ENCODE measurements around the gene MSANTD3. TPM values are rescaled to one million over a fixed set of nuclear protein-coding genes. Genes with fewer than 3 reads are reported as not detected.

MSANTD3 gene
- total RNA-seq, 4 donors from 2014 or later, result 16.4 to 38.8 (median 18.2) TPM

GRCh38 chr9:100474082-100474923, 47.4 kb downstream of the MSANTD3 start:
- no peak for TF ChIP-seq CTCF (IDR thresholded peaks at IDR 0.05)
- DNase-seq (ENCODE audit: low spot score), result no peak
- no peak for ATAC-seq (ENCODE audit: low FRiP score)

DNA sequence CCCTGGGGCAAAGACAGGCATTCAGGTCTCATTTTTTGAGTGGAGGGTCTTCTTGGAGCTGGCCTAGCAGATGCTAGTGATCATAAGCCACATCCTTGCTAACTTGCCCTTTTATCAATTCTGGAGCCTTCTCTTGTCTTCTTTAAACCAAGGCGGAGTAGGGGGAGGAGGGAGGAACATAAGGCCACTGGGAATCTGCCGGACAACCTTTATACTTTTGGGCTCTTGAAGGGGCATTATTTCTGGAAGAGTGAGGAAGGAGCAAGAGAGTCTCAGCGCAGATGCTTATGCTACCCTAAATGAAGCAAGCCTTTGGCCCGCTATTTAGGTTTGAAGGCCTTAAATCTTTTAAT, 48.0 kb downstream of the MSANTD3 start:
- ATAC-seq (ENCODE audit: low FRiP score), result no peak
- no peak for DNase-seq (ENCODE audit: low spot score)
- no peak for TF ChIP-seq CTCF (IDR thresholded peaks at IDR 0.05)

GRCh38 chr9:100477241-100477640, 50.3 kb downstream of the MSANTD3 start:
- ATAC-seq (ENCODE audit: low FRiP score) (no peak), DNase-seq (ENCODE audit: low spot score) (no peak)
- TF ChIP-seq CTCF (IDR thresholded peaks at IDR 0.05), result no peak

- ATAC-seq (ENCODE audit: low FRiP score) (no peak), DNase-seq (ENCODE audit: low spot score) (no peak)
- TF ChIP-seq CTCF (IDR thresholded peaks at IDR 0.05), result no peak
Observed at GRCh38 chr9:100478192-100478591, 51.2 kb downstream of the MSANTD3 start.

GRCh38 chr9:100479820-100480219, 52.9 kb downstream of the MSANTD3 start:
- DNase-seq (ENCODE audit: low spot score) (no peak), ATAC-seq (ENCODE audit: low FRiP score) (no peak)
- TF ChIP-seq CTCF (IDR thresholded peaks at IDR 0.05), result no peak

GRCh38 chr9:100485196-100485595, 58.3 kb downstream of the MSANTD3 start:
- no peak for TF ChIP-seq CTCF (IDR thresholded peaks at IDR 0.05)
- no peak for ATAC-seq (ENCODE audit: low FRiP score)
- no peak for DNase-seq (ENCODE audit: low spot score)

All from omental fat pad (tissue), 4 donors.